GM19324 (cell line): ENCODE measurements around the gene LAMA5.

Source experiments
- ATAC-seq: cut with Tn5 transposase; IDR thresholded peaks from one replicate; pipeline ENCODE4 v1.9.1; 2021; ENCODE audit warnings: mild to moderate bottlenecking, moderate library complexity; ENCODE audit not compliant: unreplicated experiment, low FRiP score

Gene LAMA5

DNA sequence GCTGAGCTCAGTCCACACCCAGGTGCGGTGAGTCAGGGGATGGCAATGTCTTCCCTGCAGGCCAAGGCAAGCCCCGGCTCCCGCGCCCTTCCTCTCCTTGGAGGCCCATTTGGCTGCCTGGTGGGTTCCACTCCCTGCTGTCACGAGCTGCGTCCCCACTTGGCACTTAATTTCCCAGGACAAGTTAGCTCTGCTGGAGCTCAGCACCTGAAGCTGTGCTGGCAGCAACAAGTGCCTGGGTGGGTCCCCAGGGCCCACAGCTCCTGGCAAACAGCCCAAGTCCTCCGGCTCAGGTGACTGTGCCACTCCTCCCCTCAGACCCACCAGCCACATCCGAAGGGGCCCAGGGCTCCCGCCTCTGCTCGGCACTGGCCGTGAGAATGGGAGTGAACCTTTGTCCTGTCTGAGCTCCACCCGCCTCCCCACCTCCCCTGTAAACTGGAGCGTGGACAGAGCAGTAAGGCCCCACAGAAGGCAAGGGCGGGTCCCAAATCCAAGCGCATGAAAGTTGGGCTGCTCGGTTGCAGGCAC lies 16.9 kb downstream of the LAMA5 start:
- ATAC-seq: no peak

DNA sequence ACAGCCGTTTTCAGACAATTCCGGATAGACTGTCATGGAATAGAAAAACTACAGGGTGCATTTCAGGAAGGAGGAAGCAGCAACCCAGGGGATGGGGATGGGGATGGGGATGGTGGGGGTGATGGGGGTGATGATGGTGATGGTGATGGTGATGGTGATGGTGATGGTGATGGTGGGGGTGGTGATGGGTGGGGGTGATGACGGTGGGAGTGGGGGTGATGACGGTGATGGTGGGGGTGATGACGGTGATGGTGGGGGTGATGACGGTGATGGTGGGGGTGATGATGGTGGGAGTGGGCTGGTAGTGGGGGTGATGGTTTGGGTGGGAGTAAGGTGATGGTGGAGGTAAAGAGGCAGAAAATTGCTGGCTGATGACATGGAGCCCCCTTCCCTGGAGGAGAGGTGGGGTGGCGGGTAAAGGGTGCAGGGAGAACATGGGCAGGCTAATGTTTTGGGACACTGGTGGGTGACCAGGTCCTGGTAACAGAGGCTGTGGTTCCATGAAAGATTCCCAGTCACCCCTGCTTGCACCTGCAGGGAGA lies 17.5 kb downstream of the LAMA5 start:
- no peak for ATAC-seq

DNA sequence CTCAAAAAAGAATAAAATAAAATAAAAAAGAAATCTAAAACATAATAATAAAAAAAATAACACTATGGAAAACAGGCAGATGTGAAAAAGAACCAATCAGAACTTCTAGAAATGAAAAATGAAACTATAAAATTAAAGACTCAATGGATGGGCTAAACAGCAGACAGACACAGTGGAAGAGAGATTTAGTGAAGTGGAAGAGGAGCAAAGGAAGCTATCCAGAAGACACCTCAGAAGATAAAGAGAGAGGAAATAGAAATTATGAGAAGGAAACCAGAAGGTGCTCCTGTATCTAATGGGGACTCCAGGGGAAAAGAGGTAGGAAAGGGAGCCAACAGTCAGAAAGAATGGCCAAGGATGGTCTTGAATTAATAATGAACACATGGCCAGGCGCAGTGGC lies 18.5 kb downstream of the LAMA5 start:
- no peak for ATAC-seq

DNA sequence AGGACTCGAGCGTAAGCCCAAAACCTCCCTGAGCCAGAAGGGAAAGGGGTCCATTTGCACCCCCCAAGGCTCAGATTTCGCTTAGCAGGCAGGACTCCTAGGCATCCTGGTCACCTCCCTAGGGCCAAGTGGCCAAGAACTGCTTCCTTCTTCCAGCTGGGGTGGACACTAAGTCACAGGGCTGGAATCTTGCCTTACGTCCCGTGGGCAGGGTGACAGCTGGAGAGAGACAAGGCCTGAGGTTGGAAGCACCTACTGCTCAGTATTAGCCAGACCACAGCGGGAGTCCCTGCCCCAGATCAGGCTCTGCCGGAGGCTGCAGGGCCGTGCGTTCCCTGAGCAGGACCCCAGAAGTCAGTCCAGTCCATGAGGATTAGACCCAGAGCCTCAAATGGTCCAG lies 19.7 kb downstream of the LAMA5 start:
- no peak for ATAC-seq

DNA sequence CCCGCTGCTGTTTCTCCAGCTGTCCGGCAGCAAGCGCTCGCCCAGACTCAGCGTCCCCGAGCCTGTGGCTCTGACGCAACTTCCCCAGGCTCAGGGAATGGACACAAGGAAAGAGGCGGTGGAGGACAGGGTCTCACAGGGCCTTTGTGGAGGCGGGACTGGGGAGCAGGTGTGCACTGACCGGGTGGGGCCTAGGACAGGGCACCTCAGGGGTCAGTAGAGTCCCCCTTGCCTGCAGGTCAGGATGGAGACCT lies 20.0 kb downstream of the LAMA5 start:
- no peak for ATAC-seq

DNA sequence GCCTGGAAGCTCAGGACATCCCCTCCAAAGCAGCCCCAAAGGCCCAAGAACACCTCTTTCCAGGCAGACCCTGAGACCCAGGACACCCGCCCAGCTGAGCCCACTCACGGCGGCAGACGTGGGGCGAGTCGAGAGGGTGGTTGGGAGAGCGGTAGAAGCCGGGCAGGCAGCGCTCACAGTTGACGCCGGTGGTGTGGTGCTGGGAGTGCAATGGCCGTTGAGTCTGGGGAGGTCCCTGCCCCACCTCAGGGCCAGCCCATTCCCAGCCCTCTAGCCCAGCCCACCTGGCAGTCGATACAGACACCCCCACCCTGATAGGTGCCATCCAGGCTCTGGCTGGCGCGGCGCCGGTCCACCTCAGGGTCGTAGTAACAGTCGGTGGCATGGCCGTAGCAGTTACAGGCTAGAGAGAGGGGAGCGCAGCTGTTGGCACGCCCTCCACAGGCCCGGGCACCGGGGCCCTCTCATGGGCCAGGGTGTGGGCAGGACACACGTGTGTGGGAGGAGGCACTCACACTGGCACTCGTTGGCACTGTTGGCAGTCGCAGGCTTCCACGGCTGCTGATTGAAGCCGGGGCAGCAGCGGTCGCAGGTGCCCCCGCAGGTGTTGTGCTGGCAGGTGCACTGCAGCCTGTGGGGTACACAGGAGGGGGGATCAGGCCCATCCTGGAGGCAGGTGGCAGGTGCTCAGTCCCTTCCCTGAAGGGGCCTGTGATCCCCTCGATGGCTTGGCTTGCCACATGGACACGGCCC lies 20.5 kb downstream of the LAMA5 start:
- no peak for ATAC-seq

DNA sequence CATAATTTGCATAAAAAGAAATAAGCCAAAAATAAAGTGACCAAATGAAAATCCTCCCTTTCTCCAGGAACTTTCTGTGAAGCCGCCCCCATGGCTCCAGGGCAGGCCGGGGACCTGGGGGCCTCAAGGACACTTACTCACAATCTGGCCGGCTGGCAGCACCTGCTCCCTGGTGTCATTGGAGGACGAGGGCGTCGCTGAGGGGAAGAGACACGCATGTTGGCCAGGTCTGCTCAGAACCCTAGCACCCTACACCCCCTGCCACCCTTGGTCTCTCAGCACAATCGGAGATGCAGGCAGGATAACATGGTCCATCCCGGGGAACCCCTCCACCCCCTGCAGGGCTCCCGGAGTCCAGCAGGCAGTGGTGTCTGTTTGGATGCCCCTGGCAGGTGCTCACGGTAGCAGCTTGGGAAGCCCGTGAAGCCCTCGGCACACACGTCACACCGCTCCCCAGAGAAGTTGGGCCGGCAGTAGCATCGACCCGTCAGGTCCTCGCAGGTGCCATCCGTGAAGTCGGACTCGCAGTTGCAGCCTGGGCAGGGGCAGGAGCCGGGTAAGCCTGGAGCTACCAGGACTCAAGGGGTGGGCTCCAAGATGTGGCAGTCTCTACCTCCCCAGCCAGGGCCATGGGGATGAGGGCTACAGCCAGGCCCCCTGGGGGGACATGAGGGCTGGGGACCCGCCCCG lies 21.3 kb downstream of the LAMA5 start:
- no peak for ATAC-seq

DNA sequence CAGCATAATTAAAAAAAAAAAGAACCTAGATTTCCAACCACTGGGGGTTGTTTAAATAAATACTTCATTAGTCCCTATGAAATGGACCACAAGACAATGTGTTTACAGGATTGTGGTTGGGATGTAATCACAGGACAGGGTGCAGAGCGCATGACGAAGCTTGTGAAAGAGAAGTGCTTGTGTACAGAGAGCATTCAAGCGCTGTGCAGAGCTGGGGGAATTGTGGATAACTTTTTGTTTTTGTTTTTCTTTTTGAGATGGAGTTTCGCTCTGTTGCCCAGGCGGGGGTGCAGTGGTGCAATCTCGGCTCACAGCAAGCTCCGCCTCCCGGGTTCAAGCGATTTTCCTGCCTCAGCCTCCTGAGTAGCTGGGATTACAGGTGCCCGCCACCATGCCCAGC lies 22.3 kb downstream of the LAMA5 start:
- no peak for ATAC-seq

DNA sequence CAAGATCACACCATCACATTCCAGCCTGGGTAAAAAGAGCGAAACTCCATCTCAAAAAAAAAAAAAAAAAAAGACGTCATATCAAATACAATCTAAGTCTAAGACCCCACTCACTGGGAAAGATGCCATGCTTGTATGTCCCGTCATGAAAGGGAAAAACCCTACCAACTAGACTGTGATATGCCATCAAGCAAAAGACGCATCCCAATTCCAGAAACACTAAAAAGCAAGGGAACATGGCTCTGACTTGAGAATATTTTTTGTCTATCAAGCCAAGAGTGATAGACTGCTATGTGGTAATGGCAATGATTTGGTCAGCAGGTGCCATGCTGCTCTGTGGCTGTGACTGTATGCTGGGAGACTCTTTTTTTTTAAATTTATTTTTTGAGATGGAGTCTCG lies 23.0 kb downstream of the LAMA5 start:
- ATAC-seq: no peak

DNA sequence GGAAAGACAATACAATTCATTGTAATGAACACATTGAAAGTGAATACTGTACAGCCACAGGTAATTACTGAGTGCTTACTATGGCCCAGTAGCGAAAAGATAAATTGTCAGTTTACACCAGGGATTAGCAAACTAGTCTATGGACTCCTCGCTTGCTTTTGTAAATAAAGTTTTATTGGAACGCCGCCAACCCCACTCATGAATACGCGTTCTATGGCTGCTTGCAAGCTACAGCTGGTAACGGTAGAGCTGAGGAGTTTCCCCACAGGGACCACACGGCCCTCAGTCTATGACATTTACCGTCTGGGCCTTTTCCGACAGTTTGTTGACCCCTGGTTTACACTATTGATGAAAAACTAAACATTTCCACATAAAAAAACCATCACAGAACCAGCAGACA lies 24.2 kb downstream of the LAMA5 start:
- no peak for ATAC-seq

DNA sequence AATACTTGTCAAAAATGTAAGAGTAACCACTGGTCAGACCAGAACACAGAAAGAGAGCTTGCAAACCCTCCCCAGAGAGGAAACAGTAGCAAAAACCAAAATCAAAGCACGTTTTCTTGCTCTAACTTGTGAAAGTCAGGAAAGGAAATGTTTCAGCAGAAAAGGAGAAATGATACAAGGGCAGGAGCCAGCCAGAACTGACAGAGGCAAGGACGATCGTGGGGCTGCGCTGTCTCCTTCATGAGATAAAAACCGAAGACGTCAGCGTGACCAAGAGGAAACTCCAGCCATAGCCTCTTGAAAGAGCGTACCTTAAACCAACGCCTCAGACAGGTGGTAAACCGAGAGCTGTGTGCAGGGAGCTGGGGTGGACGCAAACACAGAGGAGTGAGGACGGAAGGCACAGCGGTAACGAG lies 27.5 kb downstream of the LAMA5 start:
- ATAC-seq: peak; percentile 67

DNA sequence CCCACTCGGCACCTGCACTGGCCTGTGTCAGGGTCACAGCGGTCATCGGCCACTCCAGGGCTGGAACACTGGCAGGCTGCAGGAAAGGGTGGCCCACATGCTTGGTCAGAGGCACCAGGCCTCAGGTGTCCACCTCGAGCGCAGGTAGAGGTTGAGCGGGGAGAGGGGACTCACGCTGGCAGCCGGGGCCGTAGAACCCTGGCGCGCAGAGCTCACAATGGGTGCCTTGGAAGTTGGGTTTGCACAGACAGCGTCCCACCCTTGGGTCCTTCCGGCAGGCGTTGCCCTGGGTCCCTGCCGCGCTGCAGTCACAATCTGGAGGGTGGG lies 28.9 kb downstream of the LAMA5 start:
- no peak for ATAC-seq

DNA sequence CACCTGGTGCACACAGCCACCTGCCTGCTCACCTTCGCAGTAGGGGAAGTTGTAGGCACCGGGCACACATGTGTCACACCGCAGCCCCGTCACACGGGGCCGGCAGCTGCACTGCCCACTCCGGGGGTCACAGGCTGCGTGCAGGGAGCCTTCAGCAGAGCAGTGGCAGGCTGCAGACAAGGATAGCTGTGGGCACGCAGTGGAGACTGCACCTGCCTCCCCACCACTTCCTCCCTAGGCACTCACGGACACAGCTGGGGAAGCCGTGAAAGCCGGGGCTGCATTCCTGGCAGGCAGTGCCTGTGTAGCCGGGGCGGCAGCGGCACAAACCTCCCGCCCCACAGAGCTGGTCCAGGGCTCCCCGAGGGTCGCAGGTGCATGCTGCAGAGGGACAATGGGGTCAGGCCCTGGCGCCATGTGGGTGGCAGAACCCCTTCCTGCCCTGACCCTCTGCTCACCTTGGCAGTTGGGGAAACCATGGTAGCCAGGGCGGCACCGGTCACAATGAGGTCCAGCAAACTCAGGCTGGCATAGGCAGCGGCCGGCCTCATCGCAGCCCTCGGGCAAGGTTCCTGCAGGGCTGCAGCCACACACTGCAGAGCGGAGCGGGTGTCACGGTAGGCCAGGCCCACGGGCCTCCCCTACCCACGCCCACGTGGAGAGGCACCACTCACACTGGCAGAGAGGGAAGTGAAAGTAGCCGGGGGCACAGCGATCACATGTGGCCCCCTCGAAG lies 29.4 kb downstream of the LAMA5 start:
- ATAC-seq: peak; percentile 36

DNA sequence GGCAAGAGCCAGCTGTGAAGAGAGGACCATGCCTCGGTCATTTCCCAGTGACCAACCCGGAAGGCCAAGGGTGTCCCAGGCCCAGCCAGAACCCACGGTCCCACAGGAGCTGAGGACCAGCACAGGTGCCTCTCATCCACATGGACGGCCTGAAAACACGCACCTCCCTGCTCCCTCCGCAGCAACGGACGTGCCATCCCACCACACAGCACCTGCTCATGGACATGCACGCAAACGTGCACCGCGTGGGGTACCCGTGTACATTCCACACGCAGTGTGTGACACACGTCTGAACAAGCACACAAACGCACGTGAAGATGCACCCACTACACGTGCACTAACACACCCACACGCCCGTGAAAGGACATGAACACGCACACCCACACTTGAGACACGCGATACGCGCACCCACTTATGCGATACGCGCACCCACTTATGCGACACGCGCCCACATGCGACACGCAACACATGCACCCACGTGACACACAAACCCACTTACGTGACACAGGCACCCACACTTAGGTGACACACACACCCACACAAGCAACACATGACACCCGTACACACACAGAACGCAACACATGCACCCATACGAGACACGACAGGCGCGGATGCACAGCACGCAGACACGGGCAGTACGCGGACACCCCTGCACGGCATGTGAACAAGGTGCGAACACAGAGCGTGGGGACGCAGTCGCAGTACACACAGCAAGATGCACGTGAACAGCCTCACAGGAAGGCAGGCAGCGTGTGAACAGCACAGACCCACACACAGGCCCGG lies 30.1 kb downstream of the LAMA5 start:
- ATAC-seq: no peak

DNA sequence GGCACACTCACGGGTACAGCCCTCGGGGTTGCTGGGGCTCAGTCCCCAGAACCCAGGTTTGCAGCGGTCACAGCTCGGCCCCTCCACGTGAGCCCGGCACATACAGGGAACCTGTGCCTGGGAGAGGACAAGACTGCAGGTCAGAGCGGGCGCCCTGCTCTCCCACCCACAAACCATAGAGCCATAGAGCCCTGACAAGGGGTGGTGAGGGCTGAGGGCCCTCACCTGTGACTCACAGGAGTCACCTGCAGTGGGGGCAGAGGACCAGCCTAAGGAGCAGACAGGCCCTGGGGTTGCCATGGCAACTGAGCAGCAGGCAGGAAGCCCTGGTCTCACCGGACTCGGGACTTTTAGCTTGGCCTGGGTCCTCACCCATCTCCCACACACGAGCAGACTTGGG lies 30.8 kb downstream of the LAMA5 start:
- no peak for ATAC-seq

DNA sequence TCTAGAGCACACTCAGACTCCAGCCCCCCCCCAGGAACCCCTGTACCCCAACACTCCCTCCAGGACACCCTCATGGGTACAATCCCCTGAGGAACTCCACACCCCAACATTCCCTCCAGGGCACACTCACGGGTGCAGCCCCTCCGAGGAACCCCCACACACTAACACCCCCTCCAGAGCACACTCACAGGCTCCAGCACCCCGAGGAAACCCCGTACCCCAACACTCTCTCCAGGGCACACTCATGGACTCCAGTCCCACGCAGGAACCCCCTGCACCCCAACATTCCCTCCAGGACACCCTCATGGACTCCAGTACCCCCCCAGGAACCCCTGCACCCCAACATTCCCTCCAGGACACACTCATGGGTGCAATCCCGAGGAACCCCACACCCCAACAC lies 31.6 kb downstream of the LAMA5 start:
- ATAC-seq: no peak

DNA sequence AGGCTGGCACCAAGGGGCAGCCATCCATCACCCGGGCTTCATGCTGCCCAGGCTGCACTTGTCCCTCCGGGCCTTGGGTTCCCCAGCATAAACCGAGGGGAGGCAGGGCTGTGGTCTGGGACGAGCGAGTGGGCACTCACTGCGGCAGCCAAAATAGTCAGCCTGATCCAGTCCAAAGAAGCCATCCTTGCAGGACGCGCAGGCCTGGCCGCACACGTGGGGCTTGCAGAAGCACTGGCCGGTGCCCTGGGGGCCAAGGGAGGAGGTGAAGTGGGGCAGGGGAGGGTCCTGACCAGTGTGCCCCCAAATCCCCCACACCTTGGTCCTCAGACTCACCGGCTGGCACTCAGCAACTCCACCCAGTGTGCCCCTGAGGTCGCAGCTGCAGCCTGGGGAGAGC lies 32.2 kb downstream of the LAMA5 start:
- ATAC-seq: no peak

DNA sequence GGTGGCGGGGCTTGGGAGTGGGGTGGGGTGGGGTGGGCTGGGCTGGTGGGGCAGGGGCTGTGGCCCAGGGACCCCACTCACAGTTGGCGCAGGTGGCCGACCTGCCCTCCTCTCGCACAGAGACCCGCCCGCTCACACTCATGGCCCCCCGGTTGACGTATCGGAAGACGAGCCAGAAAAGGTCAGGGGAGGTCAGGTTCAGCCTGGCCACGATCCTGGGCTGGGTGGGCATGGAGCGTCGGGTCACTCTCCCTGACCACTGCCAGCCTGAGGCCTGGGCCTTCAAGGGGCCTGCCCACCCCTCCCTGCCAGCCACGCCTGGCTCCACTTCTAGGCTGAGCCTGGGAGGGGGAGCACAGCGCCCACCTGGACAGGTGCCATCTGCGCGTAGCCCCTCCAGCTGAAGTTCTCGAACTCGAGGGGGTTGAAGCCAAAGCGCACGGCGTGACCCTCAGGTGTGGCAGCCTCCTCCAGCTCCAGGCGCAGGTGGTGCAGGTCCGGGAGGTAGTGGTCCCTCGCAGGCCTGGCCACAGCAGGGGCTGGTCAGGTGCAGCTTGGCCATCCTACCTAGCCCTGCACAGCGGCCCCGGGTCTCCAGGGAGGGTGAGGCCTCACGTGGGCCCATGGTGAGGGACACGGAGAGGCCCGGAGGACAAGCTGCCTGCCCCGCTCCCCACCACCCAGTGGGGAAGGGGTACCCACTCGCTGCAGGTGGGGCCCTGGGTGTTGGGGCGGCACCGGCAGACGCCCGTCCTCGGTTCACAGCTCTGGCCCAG lies 33.1 kb downstream of the LAMA5 start:
- no peak for ATAC-seq

DNA sequence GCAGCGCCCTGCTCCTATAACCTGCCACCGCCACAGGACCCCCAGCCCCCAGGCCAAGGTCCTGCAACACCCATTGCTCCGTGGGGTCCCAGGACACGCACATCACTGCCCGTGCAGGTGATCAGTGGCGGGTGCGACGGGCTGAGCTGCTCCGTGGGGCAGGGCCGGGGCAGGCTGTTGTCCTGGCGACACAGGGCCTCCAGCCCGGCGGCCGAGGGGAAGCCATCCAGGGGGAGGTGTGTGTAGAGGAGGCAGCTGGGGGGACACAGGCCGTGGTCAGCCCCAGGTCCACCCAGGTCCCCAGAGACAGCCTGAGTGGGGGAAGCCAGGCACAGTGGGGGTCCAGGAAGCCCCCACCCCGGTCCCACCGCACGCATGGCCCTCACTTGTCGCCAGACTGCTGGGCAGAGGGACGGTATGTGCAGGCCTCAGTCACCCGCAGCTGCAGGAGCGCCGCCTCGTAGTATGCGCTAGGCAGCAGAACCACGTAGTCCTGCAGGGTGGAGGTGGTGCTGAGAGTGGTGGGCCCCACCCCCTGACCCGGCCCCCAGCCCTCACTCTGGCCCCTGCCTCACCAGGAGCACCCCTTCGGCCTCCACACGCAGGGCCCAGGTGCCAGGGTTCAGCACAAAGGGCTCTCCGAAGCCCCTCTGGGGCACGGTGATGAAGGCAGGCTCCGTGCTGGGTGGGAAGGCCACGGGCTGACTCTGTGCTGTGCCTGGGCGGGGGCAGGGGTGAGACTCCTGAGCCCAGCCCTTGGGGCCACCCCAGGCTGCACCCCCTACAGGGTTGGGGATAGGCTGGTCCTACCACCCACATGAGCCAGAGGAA lies 33.9 kb downstream of the LAMA5 start:
- no peak for ATAC-seq
